PC-3 (cell line): ENCODE measurements around the gene XPNPEP1. TPM values are rescaled to one million over a fixed set of nuclear protein-coding genes. Genes with fewer than 3 reads are reported as not detected.

ENCODE experiments used
- ATAC-seq: fragments of 200-7000 bp; cut with Tn5 transposase; 2 replicates; pipeline ENCODE4 v1.9.1; 2020; ENCODE audit warnings: mild to moderate bottlenecking, moderate library complexity
- BruUV-seq: library from RNA; stranded (reverse); fragments of 400-500 nt; replicated peaks from 2 replicates; lab custom pipeline; 2021; lab: Mats Ljungman, UMichigan
- CTCF ChIA-PET: fragments of 300-600 bp; sonication (Branson Sonifier 250); formaldehyde crosslinking; loops from one replicate; lab custom pipeline; 2022; ENCODE audit warnings: antibody characterized with exemption; lab: Charles Lee
- POLR2A ChIA-PET: fragments of 300-600 bp; sonication (Branson Sonifier 250); formaldehyde crosslinking; loops from one replicate; lab custom pipeline; 2022; ENCODE audit warnings: antibody characterized with exemption; ENCODE audit not compliant: unreplicated experiment; lab: Charles Lee
- DNase-seq: peaks from one replicate; pipeline ENCODE4 v3.0.0-alpha.2; 2015
- H2AFZ ChIP-seq: fragments of 300-600 bp; sonication (generic); 2 replicates; pipeline ENCODE4 v1.6.0; 2016; ENCODE audit warnings: antibody characterized with exemption, low read length
- H3F3A ChIP-seq: fragments of 300-600 bp; sonication (generic); one replicate; pipeline ENCODE4 v1.6.0; 2017; ENCODE audit warnings: antibody characterized with exemption, low read length, control low read depth, mild to moderate bottlenecking; ENCODE audit not compliant: unreplicated experiment
- H3K27ac ChIP-seq: fragments of 300-600 bp; sonication (generic); 2 replicates; pipeline ENCODE4 v1.5.1; 2016; ENCODE audit warnings: mild to moderate bottlenecking, low read length
- H3K27me3 ChIP-seq: fragments of 300-600 bp; sonication (generic); 2 replicates; pipeline ENCODE4 v1.6.1; 2016; ENCODE audit warnings: low read length, mixed read lengths
- H3K36me3 ChIP-seq: fragments of 300-600 bp; sonication (generic); 2 replicates; pipeline ENCODE4 v1.6.1; 2016; ENCODE audit warnings: low read depth, mixed run types, low read length, mixed read lengths
- H3K4me1 ChIP-seq: fragments of 300-600 bp; sonication (generic); 2 replicates; pipeline ENCODE4 v1.5.1; 2016; ENCODE audit warnings: low read length; ENCODE audit not compliant: insufficient read depth
- H3K4me2 ChIP-seq: fragments of 300-600 bp; sonication (generic); 2 replicates; pipeline ENCODE4 v1.6.0; 2016; ENCODE audit warnings: low read length
- H3K4me3 ChIP-seq: fragments of 300-600 bp; sonication (generic); 2 replicates; pipeline ENCODE4 v1.5.1; 2016; ENCODE audit warnings: mild to moderate bottlenecking, low read length, mixed read lengths
- H3K79me2 ChIP-seq: fragments of 300-600 bp; sonication (generic); 2 replicates; pipeline ENCODE4 v1.6.1; 2017; ENCODE audit warnings: low read length, mixed read lengths
- H3K9ac ChIP-seq: fragments of 300-600 bp; sonication (generic); 2 replicates; pipeline ENCODE4 v1.6.0; 2016; ENCODE audit warnings: mild to moderate bottlenecking, low read length
- H3K9me2 ChIP-seq: fragments of 300-600 bp; sonication (generic); replicated peaks from 2 replicates; pipeline ENCODE4 v1.6.1; 2016; ENCODE audit warnings: mixed run types, low read length, mixed read lengths
- H3K9me3 ChIP-seq: fragments of 300-600 bp; sonication (generic); 2 replicates; pipeline ENCODE4 v1.6.1; 2016; ENCODE audit warnings: low read length, mixed read lengths
- H4K20me1 ChIP-seq: fragments of 300-600 bp; sonication (generic); 2 replicates; pipeline ENCODE4 v1.6.1; 2016; ENCODE audit warnings: low read length, mixed read lengths
- EZH2 ChIP-seq: fragments of 300-600 bp; sonication (generic); IDR thresholded peaks from one replicate; pipeline ENCODE4 v1.6.1; 2017; ENCODE audit warnings: antibody characterized with exemption, mild to moderate bottlenecking, low read length; ENCODE audit not compliant: unreplicated experiment
- EZH2phosphoT487 ChIP-seq: fragments of 300-600 bp; sonication (generic); IDR thresholded peaks from 2 replicates; pipeline ENCODE4 v1.6.1; 2018; ENCODE audit warnings: mild to moderate bottlenecking, antibody characterized with exemption, low read length, borderline replicate concordance
- intact Hi-C: fragments of 100-400 bp; cut with micrococcal nuclease; formaldehyde crosslinking; loops from 2 replicates; pipeline ENCODE4 v1.9.0; 2023
- total RNA-seq: library from RNA; depleted of rRNA; stranded (reverse); fragments of >200 nt; gene quantifications from 2 replicates; pipeline ENCODE4 v1.2.3, GENCODE V29; 2014
- TF ChIP-seq, protein P1 (sequence below): fragments of 300-600 bp; sonication (generic); conservative IDR thresholded peaks from 2 replicates; pipeline ENCODE4 v1.5.1; 2017; ENCODE audit warnings: antibody characterized with exemption, low read depth, mild to moderate bottlenecking, low read length

The XPNPEP1 gene
- total RNA-seq, 1 experiment from 2014 or later, result 77.3 TPM

DNA sequence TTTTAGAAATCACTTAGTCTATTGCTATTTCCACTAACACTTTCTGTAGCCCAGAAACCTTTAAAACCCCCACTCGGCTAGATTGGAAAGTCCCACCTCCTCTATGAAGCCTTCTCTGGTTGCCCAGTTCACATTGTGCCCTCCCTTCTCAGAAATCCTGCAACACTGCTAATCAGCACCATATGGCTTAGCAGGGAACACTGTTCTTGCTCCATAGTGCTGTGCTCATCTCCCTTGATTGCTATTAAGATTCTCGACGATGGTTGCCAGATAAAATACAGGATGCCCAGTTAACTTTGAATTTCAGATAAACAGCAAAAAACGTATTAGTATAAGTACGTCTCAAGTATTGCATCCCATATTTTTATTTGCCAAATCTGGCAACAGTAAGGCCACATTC lies 40.1 kb upstream of the XPNPEP1 start:
- H3K4me1 ChIP-seq, result peaks cover 46% of the 10 kb centered on the region
- intact Hi-C loops, result loop anchor here (10.0 kb wide), 1 partner anchor 49 kb away; no protein-coding TSS in a partner anchor
- no peak overlapping the region for H3K27ac ChIP-seq
- no peaks in the 10 kb centered on the region for H3K9me3 ChIP-seq
- H3K27me3 ChIP-seq, result no peaks in the 10 kb centered on the region
- ChIA-PET CTCF (no interaction called here), POLR2A (no interaction called here)
- no TSS peak for BruUV-seq
- H3F3A ChIP-seq, result no peaks in the 10 kb centered on the region
- H3K9me2 ChIP-seq, result no peaks in the 10 kb centered on the region
- DNase-seq (no peak), ATAC-seq (no peak)
- H3K9ac ChIP-seq, result no peak overlapping the region
- no peak overlapping the region for H3K4me3 ChIP-seq
- no peak overlapping the region for H3K4me2 ChIP-seq
- no peaks in the 10 kb centered on the region for H4K20me1 ChIP-seq
- no peak for TF ChIP-seq EZH2
- no peak for TF ChIP-seq EZH2phosphoT487
- TF ChIP-seq, protein P1, sequence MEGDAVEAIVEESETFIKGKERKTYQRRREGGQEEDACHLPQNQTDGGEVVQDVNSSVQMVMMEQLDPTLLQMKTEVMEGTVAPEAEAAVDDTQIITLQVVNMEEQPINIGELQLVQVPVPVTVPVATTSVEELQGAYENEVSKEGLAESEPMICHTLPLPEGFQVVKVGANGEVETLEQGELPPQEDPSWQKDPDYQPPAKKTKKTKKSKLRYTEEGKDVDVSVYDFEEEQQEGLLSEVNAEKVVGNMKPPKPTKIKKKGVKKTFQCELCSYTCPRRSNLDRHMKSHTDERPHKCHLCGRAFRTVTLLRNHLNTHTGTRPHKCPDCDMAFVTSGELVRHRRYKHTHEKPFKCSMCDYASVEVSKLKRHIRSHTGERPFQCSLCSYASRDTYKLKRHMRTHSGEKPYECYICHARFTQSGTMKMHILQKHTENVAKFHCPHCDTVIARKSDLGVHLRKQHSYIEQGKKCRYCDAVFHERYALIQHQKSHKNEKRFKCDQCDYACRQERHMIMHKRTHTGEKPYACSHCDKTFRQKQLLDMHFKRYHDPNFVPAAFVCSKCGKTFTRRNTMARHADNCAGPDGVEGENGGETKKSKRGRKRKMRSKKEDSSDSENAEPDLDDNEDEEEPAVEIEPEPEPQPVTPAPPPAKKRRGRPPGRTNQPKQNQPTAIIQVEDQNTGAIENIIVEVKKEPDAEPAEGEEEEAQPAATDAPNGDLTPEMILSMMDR, result no peak
- H3K36me3 ChIP-seq, result no peaks in the 10 kb centered on the region
- H3K79me2 ChIP-seq, result no peaks in the 10 kb centered on the region
- no peak overlapping the region for H2AFZ ChIP-seq

DNA sequence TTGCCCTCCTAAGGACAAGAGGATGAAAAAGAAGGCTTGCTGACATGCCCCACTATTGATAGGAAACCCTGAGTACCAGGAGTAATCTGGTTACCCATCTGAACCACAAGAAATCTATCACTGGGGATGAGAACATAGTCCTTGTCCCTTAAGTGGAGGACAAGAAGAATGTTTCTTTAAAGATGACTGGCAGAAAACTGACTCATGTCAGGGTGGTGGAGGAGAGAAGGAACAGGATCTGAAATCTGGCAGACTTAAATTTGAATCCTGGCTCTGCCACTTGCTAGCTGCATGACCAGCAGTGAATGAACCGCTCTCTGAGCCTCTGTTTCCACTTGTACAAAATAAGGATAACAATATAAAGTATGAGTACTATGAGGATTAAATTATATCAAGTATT lies 38.9 kb upstream of the XPNPEP1 start:
- TF ChIP-seq, protein P1, result no peak
- no peak for TF ChIP-seq EZH2phosphoT487
- TF ChIP-seq EZH2, result no peak
- Histone ChIP-seq H3K4me2 (no peak overlapping the region), H3K79me2 (no peaks in the 10 kb centered on the region), H3K9ac (no peak overlapping the region), H3F3A (no peaks in the 10 kb centered on the region), H3K9me2 (no peaks in the 10 kb centered on the region), H3K27ac (peak overlapping the region; percentile 18), H3K4me1 (peaks cover 35% of the 10 kb centered on the region), H4K20me1 (no peaks in the 10 kb centered on the region), H3K27me3 (no peaks in the 10 kb centered on the region), H3K36me3 (no peaks in the 10 kb centered on the region), H3K4me3 (no peak overlapping the region), H2AFZ (0 out of 2 replicates have a peak overlapping the region, but pooled peaks have one; percentile 13), H3K9me3 (no peaks in the 10 kb centered on the region)
- POLR2A ChIA-PET, result no interaction called here
- ATAC-seq, result no peak
- CTCF ChIA-PET, result no interaction called here
- BruUV-seq, result no TSS peak
- intact Hi-C loops, result loop anchor here (10.0 kb wide), 1 partner anchor 47 kb away; no protein-coding TSS in a partner anchor
- peak; percentile 22 for DNase-seq
